ACHN (cell line): ENCODE results near the gene NCOA6.
"Not testable (repeated sequence)": the region's sequence is repeated elsewhere in the genome, so short reads cannot be mapped to it uniquely, and the experiment has no call there.

Experiments used
- DNase-seq: peaks from one replicate; pipeline ENCODE4 v3.0.0-alpha.2; 2015
- in situ Hi-C: cut with HindIII; loops from 2 replicates; pipeline ENCODE4 v1.10.0; 2017; ENCODE audit warnings: low sequenced_read_pairs, low pct_ligation_motif_present, low pct_unique_long_range_greater_than_20kb

NCOA6 gene

DNA sequence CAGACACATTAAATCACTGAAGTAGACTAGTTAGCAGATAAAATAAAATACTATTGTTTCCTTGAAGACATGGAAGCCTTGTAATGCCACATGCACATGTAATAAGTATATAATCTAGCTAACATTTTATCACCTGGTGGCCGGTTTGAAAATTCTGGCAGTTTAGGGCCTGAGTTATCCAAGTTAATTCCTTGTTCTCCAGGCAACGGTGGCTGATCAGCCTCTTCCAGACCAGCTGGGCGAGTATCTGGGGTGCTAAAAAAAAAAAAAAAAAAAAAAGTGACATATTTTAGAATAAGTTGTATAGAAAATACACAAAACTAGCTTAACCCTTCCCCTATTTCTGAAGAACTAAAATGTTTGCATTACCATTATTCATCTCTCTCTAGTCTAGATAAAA, 78.8 kb downstream of the NCOA6 start:
- in situ Hi-C loops, result no loop called here

DNA sequence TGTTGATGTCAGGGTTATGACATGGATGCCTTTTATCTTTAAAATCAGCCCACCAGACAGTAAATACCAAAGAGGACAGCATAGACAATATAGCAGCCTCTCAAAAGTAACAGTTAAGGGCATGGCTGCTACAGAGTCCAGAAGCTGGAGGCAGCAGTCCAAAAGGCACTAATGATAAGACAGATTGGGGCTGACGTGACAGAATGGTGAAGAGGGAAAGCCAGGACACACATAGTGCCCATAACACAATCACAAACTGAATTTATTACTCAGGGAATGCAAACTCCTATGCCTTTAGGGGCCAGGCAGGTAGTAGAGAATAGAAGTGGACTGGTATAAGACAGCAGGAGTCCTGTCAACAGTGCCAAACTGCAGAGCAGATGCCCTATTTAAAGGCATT, 80.6 kb downstream of the NCOA6 start:
- in situ Hi-C loops, result no loop called here
- no peak for DNase-seq

More for the DNA sequence above, 78.8 kb downstream of the NCOA6 start:
- no peak for DNase-seq

GRCh38 chr20:34744340-34744739, 81.1 kb downstream of the NCOA6 start:
- in situ Hi-C loops, result no loop called here
- no peak for DNase-seq

DNA sequence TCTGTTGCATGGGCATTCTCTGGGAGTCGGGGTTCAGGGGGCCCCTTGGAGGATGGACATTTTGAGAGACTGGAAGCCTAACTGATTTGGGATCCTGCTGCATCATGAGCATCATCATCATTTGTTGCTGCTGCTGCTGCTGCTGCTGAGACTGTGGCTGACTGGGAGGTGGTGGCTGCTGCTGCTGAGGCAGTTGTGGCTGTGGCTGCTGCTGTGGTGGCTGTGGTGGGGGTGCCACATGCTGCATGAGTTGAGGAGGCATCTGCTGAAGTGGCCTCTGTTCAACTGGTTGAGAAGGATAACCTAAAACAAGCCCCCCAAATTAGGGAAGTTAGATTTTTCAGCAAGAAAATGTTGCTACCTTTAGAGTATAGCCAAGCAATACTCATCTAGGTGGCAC, 82.4 kb downstream of the NCOA6 start:
- no peak for DNase-seq
- in situ Hi-C loops, result no loop called here

GRCh38 chr20:34736106-34736735, 89.2 kb downstream of the NCOA6 start:
- in situ Hi-C loops, result no loop called here
- DNase-seq, result no peak

DNA sequence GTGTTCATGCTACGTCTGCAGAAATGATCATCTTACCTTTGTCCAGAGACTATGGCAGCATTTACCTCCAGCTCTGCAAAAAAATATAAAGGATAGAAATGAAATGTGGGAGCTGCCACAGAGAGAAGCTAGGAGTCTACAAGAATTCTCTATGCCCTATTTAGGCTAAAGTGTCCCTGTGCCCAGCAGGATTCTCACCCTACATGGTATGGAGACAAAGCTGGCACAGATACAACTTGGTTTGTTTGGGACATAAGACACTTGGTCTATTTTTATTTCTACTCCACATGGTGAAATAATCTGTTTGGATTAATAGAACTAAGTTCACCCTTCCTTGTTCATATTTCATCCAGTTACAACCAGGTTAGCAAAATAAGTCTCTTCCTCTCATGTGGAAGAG, 92.9 kb downstream of the NCOA6 start:
- in situ Hi-C loops, result no loop called here
- DNase-seq, result no peak

DNA sequence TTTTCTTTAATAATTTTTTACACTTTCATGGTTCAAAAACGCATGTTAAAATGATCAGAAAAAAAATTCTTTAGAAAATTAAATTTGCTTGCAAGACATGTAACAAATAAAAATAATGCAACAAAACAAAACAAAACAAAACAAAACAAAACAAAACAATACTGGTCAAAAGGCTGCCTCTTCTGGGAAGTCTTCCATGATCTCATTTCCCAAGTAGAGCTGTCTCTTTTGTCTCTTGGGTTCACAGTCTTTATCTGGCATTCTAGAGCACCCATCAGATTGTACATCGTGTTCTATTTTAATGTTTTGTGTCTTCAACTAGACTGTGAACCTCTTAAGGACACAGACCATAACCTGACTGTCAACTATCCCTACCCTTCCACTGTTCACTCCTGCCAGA, 96.0 kb downstream of the NCOA6 start:
- in situ Hi-C loops, result no loop called here
- DNase-seq, result no peak

DNA sequence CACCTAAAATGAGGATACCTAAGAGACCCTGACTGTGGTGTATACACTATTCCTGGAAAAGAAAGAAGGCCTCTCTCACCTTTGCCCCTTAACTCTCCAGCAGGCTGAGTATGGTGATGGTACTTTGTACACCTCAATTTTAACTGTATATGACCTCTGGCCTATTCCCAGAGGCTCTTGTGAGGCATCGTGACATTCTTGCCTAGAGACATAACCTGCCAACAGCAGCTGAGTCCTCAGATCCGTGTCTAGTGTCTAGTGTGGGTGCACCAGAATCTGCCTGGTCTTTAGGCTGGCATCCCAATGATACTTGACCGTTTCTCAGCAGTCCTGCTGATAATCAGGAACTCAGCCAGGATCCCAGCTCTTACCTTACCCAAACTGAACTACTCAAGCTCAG, 101.3 kb downstream of the NCOA6 start:
- in situ Hi-C loops, result no loop called here
- DNase-seq, result no peak

DNA sequence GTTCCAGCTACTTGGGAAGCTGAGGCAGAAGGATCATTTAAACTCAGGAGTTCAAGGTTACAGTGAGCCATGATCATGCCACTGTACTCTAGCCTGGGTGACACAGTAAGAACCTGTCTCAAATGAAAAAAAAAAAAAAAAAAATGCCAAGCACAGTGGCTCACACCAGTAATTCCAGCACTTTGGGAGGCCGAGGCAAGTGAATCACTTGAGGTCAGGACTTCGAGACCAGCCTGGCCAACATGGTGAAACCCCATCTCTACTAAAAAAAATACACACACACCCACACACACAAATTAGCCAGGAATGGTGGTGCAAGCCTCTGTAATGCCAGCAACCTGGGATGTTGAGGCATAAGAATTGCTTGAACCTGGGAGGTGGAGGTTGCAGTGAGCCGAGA, 102.9 kb downstream of the NCOA6 start:
- DNase-seq, in situ Hi-C loops: not testable (repeated sequence)

- in situ Hi-C loops, result no loop called here
- no peak for DNase-seq
Observed at GRCh38 chr20:34720266-34720665, 105.2 kb downstream of the NCOA6 start.

- in situ Hi-C loops, DNase-seq: not testable (repeated sequence)
Observed at GRCh38 chr20:34719242-34720017, 106.0 kb downstream of the NCOA6 start.

- in situ Hi-C loops, result no loop called here
- no peak for DNase-seq
Observed at GRCh38 chr20:34717230-34718095, 108.0 kb downstream of the NCOA6 start.

DNA sequence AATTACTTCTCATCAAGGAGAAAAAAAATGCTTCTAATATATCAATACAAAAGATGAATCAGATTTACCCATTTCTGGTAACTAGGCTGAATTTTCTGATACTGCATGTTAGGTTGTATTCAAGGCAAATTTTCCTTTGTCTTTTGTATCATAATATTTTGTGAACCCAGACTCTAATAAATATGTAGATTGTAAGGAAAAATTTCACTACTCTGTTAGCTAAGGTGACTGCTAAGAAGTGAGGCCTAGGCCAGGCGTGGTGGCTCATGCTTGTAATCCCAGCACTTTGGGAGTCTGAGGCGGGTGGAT, 108.6 kb downstream of the NCOA6 start:
- no peak for DNase-seq
- in situ Hi-C loops, result no loop called here

GRCh38 chr20:34715384-34715783, 110.1 kb downstream of the NCOA6 start:
- in situ Hi-C loops, result no loop called here
- no peak for DNase-seq

DNA sequence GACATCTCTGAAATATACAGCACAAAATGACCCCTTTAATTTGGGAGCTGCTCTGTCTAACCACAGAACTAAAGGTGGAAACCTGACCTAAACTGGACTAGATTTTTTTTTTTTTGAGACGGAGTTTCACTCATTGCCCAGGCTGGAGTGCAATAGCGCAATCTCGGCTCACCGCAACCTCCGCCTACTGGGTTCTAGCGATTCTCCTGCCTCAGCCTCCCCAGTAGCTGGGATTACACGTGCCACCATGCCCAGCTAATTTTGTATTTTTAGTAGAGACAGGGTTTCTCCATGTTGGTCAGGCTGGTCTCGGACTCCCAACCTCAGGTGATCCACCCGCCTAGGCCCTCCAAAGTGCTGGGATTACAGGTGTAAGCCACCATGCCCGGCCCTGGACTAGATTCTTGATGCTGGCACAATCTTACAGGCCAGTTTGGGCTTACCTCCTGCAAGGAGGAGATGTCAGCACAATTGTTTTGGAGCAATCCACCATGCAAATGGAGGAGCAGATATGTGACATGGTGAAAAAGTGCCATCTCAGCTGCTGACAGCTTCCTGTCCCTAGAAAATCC, 111.4 kb downstream of the NCOA6 start:
- in situ Hi-C loops, DNase-seq: not testable (repeated sequence)

DNA sequence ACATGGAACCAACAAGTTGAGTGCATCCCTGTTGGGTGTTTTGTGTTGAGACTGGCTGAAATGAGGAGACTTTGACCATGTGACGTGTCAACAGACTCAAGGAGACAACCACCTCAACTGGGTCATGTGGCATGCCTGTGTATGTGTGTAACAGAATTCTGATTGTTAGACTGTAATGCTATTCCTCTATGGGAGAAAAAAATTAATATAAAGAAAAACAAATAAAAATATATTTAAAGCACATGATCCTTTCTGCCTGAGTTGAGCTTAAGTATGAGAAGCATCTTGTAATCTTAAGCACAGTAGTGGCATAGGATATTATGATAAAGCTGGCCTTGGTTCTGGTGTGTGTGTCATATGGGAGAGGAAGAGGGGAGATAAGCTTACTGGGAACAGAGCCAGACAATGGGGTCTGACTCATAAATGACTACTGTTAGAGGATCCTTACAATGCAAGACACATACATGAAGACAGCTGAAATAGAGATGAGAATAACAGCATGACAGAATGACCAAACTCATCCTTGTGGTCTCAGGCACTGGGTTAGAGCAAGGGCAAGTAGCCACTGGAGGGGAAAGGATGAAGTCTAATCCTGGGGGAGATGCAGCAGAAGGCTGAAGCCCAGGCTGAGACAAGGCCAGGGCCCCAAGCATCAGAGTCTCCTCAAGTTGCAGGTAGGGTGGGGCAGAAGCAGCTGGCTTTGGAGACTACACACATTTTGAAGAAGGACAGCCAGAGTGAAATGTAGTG, 112.1 kb downstream of the NCOA6 start:
- in situ Hi-C loops, result no loop called here
- DNase-seq, result peak; percentile 91

DNA sequence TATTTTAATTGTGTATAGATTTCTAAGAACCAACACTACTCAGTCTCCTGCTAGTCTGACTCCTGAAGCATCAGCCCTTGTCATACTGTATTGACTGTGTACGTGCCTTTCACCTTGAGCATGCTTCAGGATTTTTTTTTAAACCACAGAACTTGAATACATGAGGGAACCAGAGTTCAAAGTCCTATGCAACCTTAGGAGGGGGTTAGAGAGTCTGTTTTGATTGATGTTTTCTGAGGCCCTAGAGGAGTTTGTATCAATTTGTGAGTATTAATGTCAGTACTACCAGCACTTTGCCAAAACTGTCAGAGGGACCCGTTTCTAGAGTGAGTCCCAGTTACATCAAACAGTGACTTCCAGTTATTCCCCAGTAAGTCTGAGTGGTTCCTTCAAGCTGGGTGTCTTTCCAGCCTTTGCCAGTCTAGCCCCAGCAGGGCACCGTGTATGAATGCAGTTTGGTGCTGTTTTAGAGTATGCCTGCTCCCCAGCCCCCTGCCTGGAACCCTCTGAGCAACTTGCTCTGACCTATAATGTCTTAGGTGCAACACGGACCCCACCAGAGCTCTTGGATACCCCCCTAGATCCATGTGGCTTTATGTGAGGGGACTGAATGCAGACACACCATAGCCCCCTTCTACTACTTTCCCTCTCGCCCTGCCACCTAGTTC, 112.8 kb downstream of the NCOA6 start:
- DNase-seq, result no peak
- in situ Hi-C loops, result no loop called here

- DNase-seq, result no peak
- in situ Hi-C loops, result no loop called here
Observed at GRCh38 chr20:34711813-34712430, 113.5 kb downstream of the NCOA6 start.
